Measurements from ENCODE around the gene ZNF563.

ZNF563 gene

DNA sequence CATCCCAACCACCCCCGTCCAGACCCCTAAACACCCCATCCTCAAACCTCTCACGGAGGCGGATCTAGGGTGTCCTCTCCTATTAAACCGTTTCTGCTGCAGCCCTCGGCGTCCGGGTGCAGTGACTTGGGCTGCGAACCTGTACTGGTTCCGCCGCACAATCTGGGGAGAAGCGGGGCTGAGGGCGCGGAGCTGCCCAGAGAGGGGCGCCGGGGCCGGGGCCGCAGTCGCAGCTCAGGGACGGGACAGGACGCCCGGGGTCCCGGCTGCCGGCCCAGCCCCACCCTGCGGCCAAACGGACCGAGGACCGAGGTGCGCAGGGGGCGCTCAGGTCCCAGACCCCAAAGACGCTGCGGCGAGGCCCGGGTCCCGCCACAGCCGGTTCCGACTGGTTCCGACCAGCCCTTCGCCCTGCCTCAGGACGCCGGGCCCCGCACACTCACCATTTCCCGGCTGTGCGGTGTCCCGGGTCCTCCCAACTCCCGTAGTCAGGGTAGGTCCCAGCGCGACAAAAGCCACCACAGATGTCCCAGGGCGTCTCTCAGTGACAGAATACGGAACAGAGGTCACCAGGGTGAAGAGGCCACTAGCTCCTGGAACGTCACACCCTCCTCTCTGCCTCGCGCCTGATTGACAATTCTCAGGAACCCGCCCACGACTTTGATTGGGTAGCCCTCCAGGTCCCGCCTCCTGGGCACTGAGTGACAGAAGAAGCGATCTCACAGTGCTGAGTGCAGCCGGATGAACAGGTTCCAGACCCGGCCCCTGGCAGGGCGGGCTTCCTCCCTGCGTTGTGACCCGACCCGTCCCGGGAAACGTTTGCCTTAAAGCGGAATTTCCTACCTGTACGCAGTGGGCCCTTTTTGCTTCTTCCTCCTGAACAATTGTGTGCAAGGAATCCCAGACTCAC is 38.9 kb downstream of the ZNF563 start, which contains the start of gene ZNF44:
TSS of gene ZNF44 (minus strand) at position 635 of the 910 bp plus-strand sequence. CDS start at position 446, 189 bp downstream.
- DNase-seq = peak; percentile 98

GRCh38 chr19:12293777-12294248 is 39.6 kb downstream of the ZNF563 start:
- DNase-seq = peak; percentile 63

GRCh38 chr19:12289790-12290065 is 43.7 kb downstream of the ZNF563 start:
- DNase-seq = no peak

GRCh38 chr19:12287958-12288500 is 45.4 kb downstream of the ZNF563 start:
- no peak for DNase-seq

- DNase-seq = no peak
Observed at GRCh38 chr19:12284631-12285030, 48.8 kb downstream of the ZNF563 start.

DNA sequence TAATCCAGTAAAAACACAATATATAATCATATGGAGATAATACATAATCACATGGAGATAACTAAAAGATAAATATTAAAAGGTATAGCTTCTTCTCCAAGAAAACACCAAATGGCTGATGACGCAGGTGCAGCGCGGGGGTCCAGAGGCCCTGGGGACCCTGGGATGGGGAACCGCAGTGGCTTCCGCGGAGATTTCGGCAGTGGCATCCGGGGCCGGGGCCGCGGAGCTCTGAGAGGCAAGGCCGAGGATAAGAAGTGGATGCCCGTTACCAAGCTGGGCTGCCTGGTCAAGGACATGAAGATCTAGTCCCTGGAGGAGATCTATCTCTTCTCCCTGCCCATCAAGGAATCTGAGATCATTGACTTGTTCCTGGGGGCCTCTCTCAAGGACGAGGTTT is 49.2 kb downstream of the ZNF563 start:
- no peak for DNase-seq

GRCh38 chr19:12278713-12279112 is 54.7 kb downstream of the ZNF563 start:
- DNase-seq = no peak

DNA sequence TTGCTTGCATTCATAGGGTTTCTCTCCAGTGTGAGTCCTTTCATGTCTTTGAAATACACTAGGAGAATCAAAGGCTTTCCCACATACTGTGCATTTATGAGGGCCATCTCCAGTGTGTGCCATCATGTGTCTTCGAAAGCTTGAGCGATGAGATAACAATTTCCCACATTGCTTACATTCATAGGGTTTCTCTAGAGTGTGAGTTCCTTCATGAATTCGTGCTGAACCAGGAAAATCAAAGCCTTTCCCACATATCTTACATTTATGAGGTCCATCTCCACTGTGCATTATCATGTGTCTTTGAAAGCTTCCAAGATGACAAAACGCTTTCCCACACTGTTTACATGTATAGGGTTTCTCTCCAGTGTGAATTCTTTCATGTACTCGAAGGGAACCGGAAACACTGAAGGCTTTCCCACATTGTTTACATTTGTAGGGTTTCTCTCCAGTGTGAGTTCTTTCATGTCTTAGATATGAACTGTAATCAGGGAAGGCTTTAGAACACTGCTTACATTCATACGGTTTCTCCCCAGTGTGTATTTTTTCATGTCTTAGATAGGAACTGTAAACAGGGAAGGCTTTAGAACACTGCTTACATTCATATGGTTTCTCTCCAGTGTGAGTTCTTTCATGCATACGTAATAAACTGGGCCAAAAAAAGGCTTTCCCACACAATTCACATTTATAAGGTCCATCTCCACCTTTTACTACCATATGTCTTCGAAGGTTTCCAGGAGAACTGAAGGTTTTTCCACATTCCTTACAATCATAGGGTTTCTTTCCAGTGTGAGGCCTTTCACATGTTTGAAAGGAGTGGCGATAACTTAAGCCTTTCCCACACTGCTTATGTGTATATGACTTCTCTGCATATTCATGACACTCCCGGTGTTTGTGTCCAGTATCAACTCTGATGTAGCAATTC is 60.2 kb downstream of the ZNF563 start:
- no peak for DNase-seq

- no peak for DNase-seq
Observed at GRCh38 chr19:12272386-12272785, 61.0 kb downstream of the ZNF563 start.

DNA sequence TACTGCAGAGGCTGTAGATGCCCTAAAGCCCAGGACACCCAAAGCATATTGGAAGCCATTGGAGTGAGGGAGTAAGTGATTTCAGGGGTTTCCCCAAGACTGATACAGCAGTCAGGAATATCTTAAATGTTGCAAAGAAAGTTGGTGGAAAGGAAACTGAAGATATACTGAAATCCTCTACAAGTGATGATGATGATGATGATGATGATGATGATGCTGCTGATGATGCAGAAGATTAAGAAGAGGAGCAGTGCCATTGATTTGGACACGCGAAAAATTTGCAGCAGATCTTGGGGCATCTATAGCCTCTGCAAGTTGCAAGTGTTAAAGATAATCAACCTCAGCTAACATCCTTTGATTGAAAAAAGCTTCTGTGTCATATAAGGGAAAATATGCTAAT is 62.6 kb downstream of the ZNF563 start:
- no peak for DNase-seq

Data from activated CD4-positive, alpha-beta T cell treated with anti-CD3 and anti-CD28 coated beads, Interleukin-2, amount 50 U/mL, for 16 hours (primary cell).